ENCODE results near the gene HOXA2.

The HOXA2 gene

DNA sequence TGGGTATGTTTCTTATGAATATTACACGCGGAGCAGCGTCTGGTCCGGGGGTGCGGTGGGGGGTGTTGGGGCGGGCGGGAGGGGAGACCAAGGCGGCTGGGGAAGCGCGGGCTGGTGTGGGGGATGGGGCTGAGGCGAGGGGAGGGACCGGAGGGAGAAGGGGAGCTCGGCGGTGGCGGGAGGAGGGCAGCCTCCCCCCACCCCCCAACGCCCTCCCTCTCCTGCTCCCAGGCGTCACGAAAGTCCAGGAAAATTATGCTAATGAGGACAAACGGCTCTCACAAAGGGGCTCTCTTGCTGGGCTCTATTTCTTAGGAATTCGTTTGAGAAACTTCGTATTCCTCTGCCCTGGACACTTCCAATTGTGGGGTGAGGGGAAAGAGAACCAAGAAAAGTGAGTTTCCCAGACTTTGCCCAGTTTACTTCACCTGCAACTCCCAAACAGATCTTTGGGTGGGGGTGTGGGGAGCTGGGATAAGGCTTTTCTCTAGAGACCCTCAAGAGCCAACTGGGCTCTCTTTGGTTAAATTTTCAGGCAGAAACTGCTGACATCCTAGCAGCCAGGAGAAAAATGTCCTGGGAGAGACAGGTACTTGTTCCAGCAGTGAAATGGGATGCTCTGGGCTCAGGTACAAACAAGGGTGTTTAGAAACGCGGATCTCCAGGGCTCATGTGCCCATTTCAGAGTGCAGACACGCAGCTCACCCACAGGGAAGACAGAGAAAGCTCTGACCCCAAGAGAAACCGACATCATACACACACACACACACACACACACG, 11.7 kb upstream of the HOXA2 start:
- peak overlapping the region; percentile 63 for H3K9ac ChIP-seq (ENCODE audit: low read depth, low read length)
- peak overlapping the region; percentile 78 for H3K4me3 ChIP-seq (ENCODE audit: low read length)
- peak overlapping the region; percentile 95 for H3K4me2 ChIP-seq (ENCODE audit: low read length)
- peaks cover 41% of the 10 kb centered on the region for H3K4me1 ChIP-seq (ENCODE audit: control insufficient read depth, insufficient read depth, low read length)
- H3K27me3 ChIP-seq (ENCODE audit: control insufficient read depth, insufficient read depth, low read length), result no peaks in the 10 kb centered on the region
- H3K9me3 ChIP-seq (replicated peaks; ENCODE audit: low read length), result no peaks in the 10 kb centered on the region
- peaks cover 11% of the 10 kb centered on the region for H3K36me3 ChIP-seq (ENCODE audit: insufficient read depth, low read length)

- Histone ChIP-seq H3K4me1 (ENCODE audit: control insufficient read depth, insufficient read depth, low read length) (peaks cover 41% of the 10 kb centered on the region), H3K27me3 (ENCODE audit: control insufficient read depth, insufficient read depth, low read length) (no peaks in the 10 kb centered on the region), H3K4me3 (ENCODE audit: low read length) (peak overlapping the region; percentile 78), H3K9me3 (replicated peaks; ENCODE audit: low read length) (no peaks in the 10 kb centered on the region), H3K9ac (ENCODE audit: low read depth, low read length) (peak overlapping the region; percentile 82), H3K4me2 (ENCODE audit: low read length) (peak overlapping the region; percentile 95), H3K36me3 (ENCODE audit: insufficient read depth, low read length) (peaks cover 11% of the 10 kb centered on the region)
Observed at GRCh38 chr7:27112955-27113949, 10.8 kb upstream of the HOXA2 start.

- Histone ChIP-seq H3K9me3 (replicated peaks; ENCODE audit: low read length) (no peaks in the 10 kb centered on the region), H3K36me3 (ENCODE audit: insufficient read depth, low read length) (peaks cover 11% of the 10 kb centered on the region), H3K9ac (ENCODE audit: low read depth, low read length) (no peak overlapping the region), H3K27me3 (ENCODE audit: control insufficient read depth, insufficient read depth, low read length) (no peaks in the 10 kb centered on the region), H3K4me1 (ENCODE audit: control insufficient read depth, insufficient read depth, low read length) (peaks cover 42% of the 10 kb centered on the region), H3K4me2 (ENCODE audit: low read length) (peak overlapping the region; percentile 95), H3K4me3 (ENCODE audit: low read length) (no peak overlapping the region)
Observed at GRCh38 chr7:27112361-27112760, 9.9 kb upstream of the HOXA2 start.

GRCh38 chr7:27111751-27112277, 9.3 kb upstream of the HOXA2 start:
- Histone ChIP-seq H3K4me1 (ENCODE audit: control insufficient read depth, insufficient read depth, low read length) (peaks cover 47% of the 10 kb centered on the region), H3K4me3 (ENCODE audit: low read length) (no peak overlapping the region), H3K4me2 (ENCODE audit: low read length) (peak overlapping the region; percentile 12), H3K9ac (ENCODE audit: low read depth, low read length) (no peak overlapping the region), H3K9me3 (replicated peaks; ENCODE audit: low read length) (no peaks in the 10 kb centered on the region), H3K27me3 (ENCODE audit: control insufficient read depth, insufficient read depth, low read length) (no peaks in the 10 kb centered on the region), H3K36me3 (ENCODE audit: insufficient read depth, low read length) (peaks cover 11% of the 10 kb centered on the region)

DNA sequence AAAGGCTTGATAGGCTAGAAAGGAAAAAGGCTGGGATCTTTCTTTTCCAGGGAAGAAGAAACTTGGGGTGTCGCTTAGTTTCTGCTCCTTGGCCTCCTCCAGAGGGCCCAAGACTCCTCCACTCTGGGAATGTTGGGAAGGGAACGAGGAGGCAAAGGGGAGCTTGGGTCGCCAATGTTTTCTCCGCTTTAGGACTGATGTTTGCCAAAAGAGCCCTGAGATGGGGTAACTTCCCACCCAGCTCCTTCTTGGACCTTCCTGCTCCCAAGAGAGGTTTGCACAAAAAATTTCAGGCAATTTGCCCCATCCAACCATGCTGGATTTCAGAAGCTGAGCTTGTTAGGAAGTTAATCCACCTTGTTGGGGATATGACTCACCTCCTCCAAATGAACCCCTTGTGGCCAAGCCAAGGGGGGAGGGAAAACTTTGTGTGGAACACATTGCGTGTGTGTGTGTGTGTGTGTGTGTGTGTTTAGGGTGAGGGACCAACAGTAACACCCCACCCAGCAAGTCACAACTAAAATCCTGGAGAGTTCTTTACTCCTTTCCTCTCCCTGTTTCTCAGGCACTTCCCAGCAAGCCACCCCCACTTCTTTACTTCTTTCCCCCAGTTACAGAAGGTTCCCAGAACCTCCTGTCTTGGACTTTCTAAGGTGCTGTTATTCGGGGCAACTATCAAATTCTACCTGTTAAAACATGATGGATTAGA, 8.7 kb upstream of the HOXA2 start:
- H3K4me3 ChIP-seq (ENCODE audit: low read length), result no peak overlapping the region
- peak overlapping the region; percentile 47 for H3K4me2 ChIP-seq (ENCODE audit: low read length)
- peaks cover 11% of the 10 kb centered on the region for H3K36me3 ChIP-seq (ENCODE audit: insufficient read depth, low read length)

DNA sequence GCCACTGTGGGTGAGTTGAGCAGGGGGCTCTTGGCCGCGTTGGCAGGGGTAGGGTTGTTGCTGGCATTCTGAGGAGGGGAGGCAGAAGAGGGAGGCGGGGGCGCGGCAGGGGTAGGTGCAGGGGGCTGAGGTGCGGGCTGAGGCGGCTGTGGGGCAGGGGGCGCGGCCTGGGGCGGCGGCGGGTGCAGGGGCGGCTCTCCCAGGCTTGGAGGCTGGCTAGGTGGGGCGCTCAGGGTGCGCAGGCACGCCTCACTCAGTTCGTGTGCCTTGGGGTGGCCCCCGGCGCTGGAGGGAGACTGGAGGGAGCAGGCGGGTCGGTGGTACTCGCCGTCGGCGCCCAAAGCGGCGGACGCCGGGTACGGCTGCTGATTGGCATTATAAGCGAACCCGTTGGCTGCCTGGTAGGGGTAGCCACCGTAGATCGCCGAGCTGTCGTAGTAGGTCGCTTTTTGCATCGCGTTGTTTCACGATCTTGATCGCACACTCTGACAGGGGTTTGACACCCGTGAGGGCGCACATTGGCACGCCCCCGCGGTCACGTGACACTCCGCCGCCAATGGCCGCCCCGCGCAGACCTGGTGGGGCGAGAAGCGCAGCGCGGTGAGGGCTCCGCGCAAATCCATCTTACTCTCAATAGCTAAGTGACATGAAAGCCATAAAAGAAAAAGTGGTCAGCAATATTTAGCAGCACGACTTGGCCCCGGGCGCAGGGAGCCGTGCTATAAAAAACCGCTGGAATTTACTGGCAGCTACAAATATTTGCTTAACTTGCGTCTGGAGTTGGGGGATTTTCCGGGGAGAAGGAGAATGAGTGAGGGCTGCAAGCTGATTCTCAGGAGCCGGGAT, 7.9 kb upstream of the HOXA2 start:
- H3K9ac ChIP-seq (ENCODE audit: low read depth, low read length), result no peak overlapping the region
- H3K9me3 ChIP-seq (replicated peaks; ENCODE audit: low read length), result no peaks in the 10 kb centered on the region
- H3K27me3 ChIP-seq (ENCODE audit: control insufficient read depth, insufficient read depth, low read length), result no peaks in the 10 kb centered on the region
- H3K4me1 ChIP-seq (ENCODE audit: control insufficient read depth, insufficient read depth, low read length), result peaks cover 54% of the 10 kb centered on the region
- H3K4me3 ChIP-seq (ENCODE audit: low read length), result no peak overlapping the region
- H3K4me2 ChIP-seq (ENCODE audit: low read length), result peak overlapping the region; percentile 47
- H3K36me3 ChIP-seq (ENCODE audit: insufficient read depth, low read length), result peaks cover 10% of the 10 kb centered on the region

More for the DNA sequence above, 8.7 kb upstream of the HOXA2 start:
- Histone ChIP-seq H3K27me3 (ENCODE audit: control insufficient read depth, insufficient read depth, low read length) (no peaks in the 10 kb centered on the region), H3K9ac (ENCODE audit: low read depth, low read length) (no peak overlapping the region), H3K9me3 (replicated peaks; ENCODE audit: low read length) (no peaks in the 10 kb centered on the region), H3K4me1 (ENCODE audit: control insufficient read depth, insufficient read depth, low read length) (peaks cover 51% of the 10 kb centered on the region)

- Histone ChIP-seq H3K36me3 (ENCODE audit: insufficient read depth, low read length) (peaks cover 9% of the 10 kb centered on the region), H3K4me3 (ENCODE audit: low read length) (no peak overlapping the region)
Observed at GRCh38 chr7:27109466-27110185, 7.1 kb upstream of the HOXA2 start.

DNA sequence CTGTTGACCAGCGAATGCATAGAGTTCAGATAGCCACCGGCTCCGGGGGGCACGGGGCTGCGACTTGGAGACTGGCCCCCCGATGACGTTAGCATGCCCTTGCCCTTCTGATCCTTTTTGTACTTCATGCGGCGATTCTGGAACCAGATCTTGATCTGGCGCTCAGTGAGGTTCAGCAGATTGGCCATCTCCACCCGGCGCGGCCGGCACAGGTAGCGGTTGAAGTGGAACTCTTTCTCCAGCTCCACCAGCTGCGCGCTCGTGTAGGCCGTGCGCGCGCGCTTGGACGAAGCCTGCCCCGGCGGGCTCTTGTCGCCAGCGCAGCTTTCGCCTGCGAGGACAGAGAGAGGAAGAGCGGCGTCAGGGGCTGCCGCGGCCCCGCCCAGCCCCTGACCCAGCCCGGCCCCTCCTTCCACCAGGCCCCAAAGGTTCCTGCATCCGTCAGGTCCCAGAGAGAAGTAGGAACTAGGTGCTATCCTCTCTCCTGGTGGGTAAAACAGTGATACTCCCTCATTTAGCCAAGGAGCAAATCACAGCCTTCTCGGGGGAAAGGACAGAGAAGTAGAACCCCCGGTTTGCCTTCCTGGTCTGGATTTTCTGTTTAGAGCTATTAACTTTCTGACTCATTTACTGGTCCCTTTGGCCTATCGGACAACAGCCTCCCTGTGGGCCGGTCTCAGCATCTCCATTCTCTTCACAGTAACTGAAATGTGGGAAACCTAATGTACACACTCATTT, 6.1 kb upstream of the HOXA2 start:
- Histone ChIP-seq H3K4me2 (ENCODE audit: low read length) (no peak overlapping the region), H3K36me3 (ENCODE audit: insufficient read depth, low read length) (peaks cover 9% of the 10 kb centered on the region), H3K27me3 (ENCODE audit: control insufficient read depth, insufficient read depth, low read length) (no peaks in the 10 kb centered on the region), H3K4me3 (ENCODE audit: low read length) (no peak overlapping the region), H3K9me3 (replicated peaks; ENCODE audit: low read length) (no peaks in the 10 kb centered on the region), H3K9ac (ENCODE audit: low read depth, low read length) (no peak overlapping the region), H3K4me1 (ENCODE audit: control insufficient read depth, insufficient read depth, low read length) (peaks cover 42% of the 10 kb centered on the region)

More at GRCh38 chr7:27109466-27110185, 7.1 kb upstream of the HOXA2 start:
- no peaks in the 10 kb centered on the region for H3K27me3 ChIP-seq (ENCODE audit: control insufficient read depth, insufficient read depth, low read length)
- H3K4me2 ChIP-seq (ENCODE audit: low read length), result no peak overlapping the region
- H3K9me3 ChIP-seq (replicated peaks; ENCODE audit: low read length), result no peaks in the 10 kb centered on the region
- no peak overlapping the region for H3K9ac ChIP-seq (ENCODE audit: low read depth, low read length)
- peaks cover 47% of the 10 kb centered on the region for H3K4me1 ChIP-seq (ENCODE audit: control insufficient read depth, insufficient read depth, low read length)

- Histone ChIP-seq H3K4me1 (ENCODE audit: control insufficient read depth, insufficient read depth, low read length) (peaks cover 34% of the 10 kb centered on the region), H3K9me3 (replicated peaks; ENCODE audit: low read length) (no peaks in the 10 kb centered on the region), H3K4me3 (ENCODE audit: low read length) (no peak overlapping the region), H3K36me3 (ENCODE audit: insufficient read depth, low read length) (peaks cover 9% of the 10 kb centered on the region), H3K27me3 (ENCODE audit: control insufficient read depth, insufficient read depth, low read length) (no peaks in the 10 kb centered on the region), H3K9ac (ENCODE audit: low read depth, low read length) (peak overlapping the region; percentile 84), H3K4me2 (ENCODE audit: low read length) (no peak overlapping the region)
Observed at GRCh38 chr7:27107391-27108381, 5.2 kb upstream of the HOXA2 start.
